Activated CD4-positive, alpha-beta T cell treated with anti-CD3 and anti-CD28 coated beads, Interleukin-2, amount 10 ng/mL, durations not matched to agents 7 days and 5 days (primary cell): Measurements from ENCODE around the gene U2AF1. TPM values are rescaled to one million over a fixed set of nuclear protein-coding genes. Genes with fewer than 3 reads are reported as not detected.
"Not testable (repeated sequence)": the region's sequence is repeated elsewhere in the genome, so short reads cannot be mapped to it uniquely, and the experiment has no call there.

Experiments
- CTCF ChIA-PET: fragments of 350-600 bp; sonication (Branson Sonifier 250); formaldehyde crosslinking; loops from one replicate; lab custom pipeline; 2021; ENCODE audit warnings: antibody characterized with exemption; lab: Charles Lee
- POLR2A ChIA-PET: fragments of 350-600 bp; sonication (Branson Sonifier 250); formaldehyde crosslinking; loops from one replicate; lab custom pipeline; 2021; ENCODE audit warnings: antibody characterized with exemption; lab: Charles Lee
- DNase-seq: peaks from one replicate; pipeline ENCODE4 v3.0.0-alpha.2; 2020
- H3K27ac Mint-ChIP-seq: one replicate; pipeline ENCODE4 v1.8.0; 2021; ENCODE audit warnings: mild to moderate bottlenecking, moderate library complexity, mixed read lengths
- H3K27me3 Mint-ChIP-seq: one replicate; pipeline ENCODE4 v1.8.0; 2021; ENCODE audit warnings: mixed read lengths
- H3K36me3 Mint-ChIP-seq: one replicate; pipeline ENCODE4 v1.8.0; 2021; ENCODE audit warnings: low read depth, mixed read lengths
- H3K4me1 Mint-ChIP-seq: one replicate; pipeline ENCODE4 v1.8.0; 2021; ENCODE audit warnings: mixed read lengths
- H3K4me3 Mint-ChIP-seq: one replicate; pipeline ENCODE4 v1.8.0; 2021; ENCODE audit warnings: mild to moderate bottlenecking, moderate library complexity, mixed read lengths
- H3K9me3 Mint-ChIP-seq: one replicate; pipeline ENCODE4 v1.8.0; 2021; ENCODE audit warnings: mixed read lengths
- total RNA-seq, 2 experiments: library from RNA; stranded (reverse); gene quantifications; one replicate each; pipeline ENCODE4 v1.2.3, GENCODE V29; 2021

The U2AF1 gene, protein sequence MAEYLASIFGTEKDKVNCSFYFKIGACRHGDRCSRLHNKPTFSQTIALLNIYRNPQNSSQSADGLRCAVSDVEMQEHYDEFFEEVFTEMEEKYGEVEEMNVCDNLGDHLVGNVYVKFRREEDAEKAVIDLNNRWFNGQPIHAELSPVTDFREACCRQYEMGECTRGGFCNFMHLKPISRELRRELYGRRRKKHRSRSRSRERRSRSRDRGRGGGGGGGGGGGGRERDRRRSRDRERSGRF
- 10 to 100 TPM in 1 of 2 experiments, 1 to 10 TPM in 1; 5.5 to 88.5 TPM for total RNA-seq

DNA sequence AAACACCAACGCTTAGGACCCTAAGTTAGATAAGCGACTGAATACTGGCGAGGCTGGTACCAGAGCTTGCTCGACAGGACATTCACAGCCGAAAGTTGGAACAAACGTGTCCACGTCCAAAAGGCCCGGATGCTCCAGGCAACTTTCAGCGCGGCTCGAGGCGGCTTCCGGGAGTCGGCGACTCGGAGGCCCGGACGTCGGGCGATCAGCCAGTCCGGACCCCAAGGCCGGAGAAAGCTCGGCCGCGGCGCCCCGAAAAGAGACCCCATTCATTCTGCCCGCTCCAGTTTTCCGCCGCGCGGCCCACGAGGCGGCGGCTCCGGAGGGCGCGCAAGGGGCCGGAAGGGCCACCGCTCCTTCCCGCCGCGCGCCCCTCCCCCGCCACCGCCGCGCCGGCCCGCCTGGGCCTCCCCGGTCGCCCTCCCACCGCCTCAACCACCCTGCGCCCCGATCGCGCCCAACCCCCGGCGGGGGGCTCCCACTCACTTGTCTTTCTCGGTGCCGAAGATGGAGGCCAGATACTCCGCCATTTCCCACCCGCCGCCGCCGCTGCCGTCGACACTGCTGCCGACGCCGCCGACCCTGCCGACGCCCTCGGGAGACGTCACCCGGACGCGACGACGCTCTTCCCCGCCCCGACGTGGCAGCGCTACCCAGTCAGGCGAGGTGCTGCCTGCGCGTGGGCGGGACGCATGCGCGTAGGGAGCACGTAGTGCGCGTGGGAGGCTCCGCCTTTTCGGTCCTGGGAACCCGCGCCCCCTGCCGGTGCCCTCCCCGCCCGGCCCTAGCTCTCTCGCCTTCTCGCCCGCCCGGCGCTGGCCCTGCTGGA, at the start of gene U2AF1:
Gene U2AF1 (minus strand): TSS at position 606 of the 829 bp plus-strand sequence. CDS start 76 bp downstream, at position 530.
- H3K27me3 Mint-ChIP-seq, DNase-seq, H3K36me3 Mint-ChIP-seq, H3K4me3 Mint-ChIP-seq, H3K9me3 Mint-ChIP-seq, H3K27ac Mint-ChIP-seq, POLR2A ChIA-PET, CTCF ChIA-PET, H3K4me1 Mint-ChIP-seq: not testable (repeated sequence)

DNA sequence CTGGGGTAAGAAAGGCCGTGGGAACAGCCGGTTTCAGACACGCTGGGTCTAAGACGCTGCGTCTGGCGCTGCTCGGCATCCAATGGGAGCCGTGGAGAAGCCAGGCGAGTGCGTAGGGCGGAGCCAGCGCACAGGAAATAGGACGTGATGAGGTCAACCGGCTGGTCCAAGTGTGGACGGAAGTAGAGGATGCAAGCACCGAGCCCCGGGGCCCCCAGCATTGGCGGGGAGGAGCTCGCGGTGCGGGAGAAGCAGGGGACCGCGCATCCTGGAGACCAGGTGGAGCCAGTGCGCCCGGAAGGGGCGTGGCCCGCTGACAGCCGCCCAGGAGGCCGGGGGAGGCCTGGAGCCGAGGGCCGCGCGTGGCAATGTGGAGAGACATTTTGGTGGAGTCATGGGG, 46.2 kb upstream of the U2AF1 start:
- H3K27ac Mint-ChIP-seq, H3K4me1 Mint-ChIP-seq, H3K27me3 Mint-ChIP-seq, POLR2A ChIA-PET, H3K4me3 Mint-ChIP-seq, H3K36me3 Mint-ChIP-seq, DNase-seq, H3K9me3 Mint-ChIP-seq, CTCF ChIA-PET: not testable (repeated sequence)

DNA sequence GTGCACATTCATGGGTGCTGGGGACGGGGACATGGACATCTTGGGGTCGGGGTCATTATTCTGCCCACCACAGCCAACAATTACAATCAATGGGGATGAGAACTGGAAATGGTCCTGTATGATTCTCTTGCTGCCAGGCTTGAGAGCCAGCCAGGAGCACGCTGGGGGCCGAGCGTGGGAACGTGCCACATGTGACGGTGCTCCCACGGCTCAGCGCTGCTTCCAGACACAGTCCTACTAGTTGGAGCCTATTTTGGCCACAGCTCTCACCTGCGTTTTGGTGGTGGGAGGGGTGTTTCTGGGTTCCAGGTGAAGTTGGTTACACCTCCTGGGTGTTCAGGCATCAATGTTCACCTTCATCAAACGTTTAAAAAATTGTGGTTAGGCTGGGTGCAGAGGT, 42.0 kb upstream of the U2AF1 start:
- H3K4me1 Mint-ChIP-seq, DNase-seq, POLR2A ChIA-PET, H3K4me3 Mint-ChIP-seq, H3K36me3 Mint-ChIP-seq, H3K27ac Mint-ChIP-seq, CTCF ChIA-PET, H3K9me3 Mint-ChIP-seq, H3K27me3 Mint-ChIP-seq: not testable (repeated sequence)

DNA sequence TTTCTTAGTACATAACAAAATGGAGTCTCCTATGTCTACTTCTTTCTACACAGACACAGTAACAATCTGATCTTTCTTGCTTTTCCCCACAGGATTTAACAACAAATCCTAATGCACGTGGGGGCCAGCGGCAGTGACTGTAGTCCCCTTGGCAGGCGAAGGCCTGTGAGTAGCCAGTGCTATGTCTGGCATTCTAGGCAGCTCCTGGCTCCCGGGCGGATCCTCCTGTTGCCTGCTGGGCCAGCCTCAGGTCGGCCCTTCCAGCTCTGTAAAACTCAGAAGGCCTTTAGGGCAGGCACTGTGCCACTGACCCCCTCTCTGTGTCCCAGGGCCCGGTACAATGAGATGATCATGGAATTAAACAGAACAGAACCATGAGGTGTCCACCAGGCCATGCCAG, 40.6 kb upstream of the U2AF1 start:
- H3K27me3 Mint-ChIP-seq, H3K36me3 Mint-ChIP-seq, H3K4me1 Mint-ChIP-seq, H3K27ac Mint-ChIP-seq, CTCF ChIA-PET, DNase-seq, H3K4me3 Mint-ChIP-seq, H3K9me3 Mint-ChIP-seq, POLR2A ChIA-PET: not testable (repeated sequence)

DNA sequence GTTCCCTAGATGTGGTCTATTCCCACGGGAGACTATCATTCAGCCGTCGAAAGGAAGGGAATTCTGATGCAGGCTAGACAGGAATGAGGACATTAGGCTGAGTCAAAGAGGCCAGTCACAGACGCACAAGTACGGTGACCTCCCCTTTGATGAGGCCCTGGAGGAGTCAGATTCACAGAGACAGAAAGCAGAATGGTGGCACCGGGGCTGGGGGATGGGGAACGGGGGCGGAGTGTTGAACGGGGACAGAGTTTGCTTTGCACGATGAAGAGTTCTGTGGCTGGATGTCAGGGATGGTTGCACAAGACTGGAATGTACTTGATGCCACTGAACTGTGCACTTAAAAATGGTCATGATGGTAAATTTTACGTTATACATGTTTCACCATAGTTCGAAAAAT, 39.3 kb upstream of the U2AF1 start:
- H3K4me1 Mint-ChIP-seq, H3K9me3 Mint-ChIP-seq, H3K4me3 Mint-ChIP-seq, H3K27ac Mint-ChIP-seq, H3K36me3 Mint-ChIP-seq, POLR2A ChIA-PET, H3K27me3 Mint-ChIP-seq, DNase-seq, CTCF ChIA-PET: not testable (repeated sequence)

DNA sequence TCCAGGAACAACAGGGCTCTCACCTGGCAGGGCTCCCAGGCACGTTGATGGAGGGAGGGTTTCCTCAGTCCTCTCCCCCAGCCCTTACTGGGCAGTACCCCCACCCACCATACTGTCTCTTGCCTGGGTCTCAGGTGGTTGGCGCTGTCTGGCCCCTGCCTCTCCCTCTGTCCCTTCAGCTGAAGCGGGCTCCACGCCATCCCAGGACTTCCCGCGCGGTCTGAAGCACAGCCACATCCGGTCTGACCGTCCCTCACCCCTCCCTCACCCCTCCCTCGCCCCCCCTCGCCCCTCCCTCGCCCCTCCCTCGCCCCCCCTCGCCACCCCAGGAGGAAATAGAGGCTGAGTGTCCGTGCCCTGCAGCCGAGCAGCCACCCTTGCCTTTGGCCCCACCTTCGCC, 34.0 kb upstream of the U2AF1 start:
- POLR2A ChIA-PET, H3K36me3 Mint-ChIP-seq, H3K4me3 Mint-ChIP-seq, CTCF ChIA-PET, H3K27ac Mint-ChIP-seq, DNase-seq, H3K9me3 Mint-ChIP-seq, H3K4me1 Mint-ChIP-seq, H3K27me3 Mint-ChIP-seq: not testable (repeated sequence)

DNA sequence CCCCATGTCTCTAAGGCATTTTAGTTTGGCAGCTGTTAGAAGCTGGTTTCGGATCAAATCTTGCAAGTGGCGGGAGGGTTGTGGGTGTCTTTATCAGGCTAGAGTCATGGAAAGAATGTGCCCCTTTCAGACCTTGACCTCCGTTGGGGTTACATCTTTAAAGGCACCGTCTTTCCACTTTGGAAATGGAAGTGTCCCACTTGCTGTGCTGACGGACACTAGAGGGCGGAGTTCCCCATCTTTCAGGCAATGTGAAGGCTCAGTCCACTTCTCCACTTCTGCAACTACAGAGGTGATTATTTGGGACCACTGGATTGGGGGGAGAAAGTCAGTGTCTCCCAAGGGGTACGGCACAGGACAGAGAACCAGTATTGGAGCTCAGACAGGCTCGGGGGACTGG, 31.6 kb upstream of the U2AF1 start:
- DNase-seq, CTCF ChIA-PET, POLR2A ChIA-PET, H3K4me3 Mint-ChIP-seq, H3K4me1 Mint-ChIP-seq, H3K27me3 Mint-ChIP-seq, H3K27ac Mint-ChIP-seq, H3K36me3 Mint-ChIP-seq, H3K9me3 Mint-ChIP-seq: not testable (repeated sequence)

DNA sequence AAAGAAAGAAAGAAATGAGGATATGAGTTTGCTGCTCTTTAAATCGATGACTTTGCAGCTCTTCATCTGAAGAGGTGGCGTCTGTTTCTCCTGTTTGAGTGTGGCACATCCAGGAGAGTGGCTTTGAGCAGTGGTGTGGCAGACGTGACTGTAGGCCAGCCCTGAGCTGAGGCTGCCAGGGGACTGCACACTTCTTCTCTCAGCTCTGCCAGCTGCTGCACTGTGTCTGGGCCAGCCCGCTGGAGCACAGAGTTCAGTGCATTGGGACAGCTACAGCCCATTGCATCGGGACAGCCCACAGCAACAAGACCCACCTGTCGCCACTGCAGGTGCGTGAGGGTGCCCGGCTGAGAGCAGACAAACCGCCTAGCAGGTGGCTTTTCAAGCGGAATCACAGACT, 27.1 kb upstream of the U2AF1 start:
- CTCF ChIA-PET, DNase-seq, H3K27me3 Mint-ChIP-seq, H3K4me3 Mint-ChIP-seq, POLR2A ChIA-PET, H3K4me1 Mint-ChIP-seq, H3K9me3 Mint-ChIP-seq, H3K36me3 Mint-ChIP-seq, H3K27ac Mint-ChIP-seq: not testable (repeated sequence)

DNA sequence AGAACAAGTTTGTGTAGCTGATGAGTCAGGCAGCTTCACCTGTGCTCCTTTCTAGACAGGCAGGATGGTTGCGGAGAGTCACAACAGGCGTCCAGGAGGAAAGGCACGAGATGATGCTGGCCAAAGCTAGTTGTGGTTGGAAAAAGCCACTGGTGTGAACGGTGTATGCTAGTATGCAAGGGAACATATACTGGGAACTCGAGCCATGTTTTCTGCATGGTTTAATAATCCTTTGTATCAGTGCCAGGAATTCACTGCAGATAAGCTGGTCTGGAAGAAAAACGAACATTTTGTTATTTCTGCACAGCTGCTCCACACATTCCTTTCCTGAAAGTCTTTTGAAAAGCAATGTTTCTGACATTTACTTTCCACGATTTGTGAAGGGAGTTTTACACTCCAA, 22.7 kb upstream of the U2AF1 start:
- H3K27me3 Mint-ChIP-seq, H3K36me3 Mint-ChIP-seq, H3K27ac Mint-ChIP-seq, DNase-seq, H3K4me1 Mint-ChIP-seq, H3K4me3 Mint-ChIP-seq, CTCF ChIA-PET, POLR2A ChIA-PET, H3K9me3 Mint-ChIP-seq: not testable (repeated sequence)

DNA sequence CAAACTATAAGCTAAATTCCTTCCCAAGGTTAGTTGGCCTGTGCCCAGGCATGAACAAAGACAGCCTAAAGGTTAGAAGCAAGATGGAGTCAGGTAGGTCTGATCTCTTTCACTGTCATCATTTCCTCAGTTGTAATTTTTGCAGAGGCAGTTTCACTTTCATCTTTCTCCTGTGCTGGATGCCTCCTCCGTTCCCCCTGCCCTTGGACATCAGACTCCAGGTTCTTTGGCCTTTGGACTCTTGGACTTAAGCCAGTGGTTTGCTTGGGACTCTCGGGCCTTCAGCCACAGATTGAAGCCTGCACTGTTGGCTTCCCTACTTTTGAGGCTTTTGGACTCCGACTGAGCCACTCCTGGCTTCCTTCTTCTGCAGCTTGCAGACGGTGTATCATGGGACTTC, 8.6 kb upstream of the U2AF1 start:
- H3K4me3 Mint-ChIP-seq, H3K27me3 Mint-ChIP-seq, H3K27ac Mint-ChIP-seq, H3K4me1 Mint-ChIP-seq, POLR2A ChIA-PET, H3K36me3 Mint-ChIP-seq, DNase-seq, CTCF ChIA-PET, H3K9me3 Mint-ChIP-seq: not testable (repeated sequence)

DNA sequence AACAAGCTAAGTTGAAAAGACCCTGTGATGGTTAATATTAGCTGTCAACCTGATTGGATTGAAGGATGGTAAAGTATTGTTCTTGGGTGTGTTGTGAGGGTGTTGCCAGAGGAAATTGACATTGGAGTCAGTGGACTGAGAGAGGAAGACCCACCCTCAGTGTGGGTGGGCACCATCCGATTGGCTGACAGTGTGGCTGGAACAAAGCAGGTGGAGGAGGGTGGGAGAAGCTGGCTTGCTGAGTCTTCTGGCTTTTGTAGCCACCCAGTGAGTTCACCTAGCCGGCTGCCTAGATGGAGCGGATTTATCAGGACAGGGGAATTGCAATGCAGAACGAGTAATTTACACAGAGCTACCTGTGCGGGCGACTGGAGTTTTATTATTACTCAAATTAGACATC, 7.1 kb upstream of the U2AF1 start:
- H3K4me1 Mint-ChIP-seq, H3K9me3 Mint-ChIP-seq, H3K36me3 Mint-ChIP-seq, CTCF ChIA-PET, H3K27ac Mint-ChIP-seq, H3K27me3 Mint-ChIP-seq, POLR2A ChIA-PET, H3K4me3 Mint-ChIP-seq, DNase-seq: not testable (repeated sequence)

DNA sequence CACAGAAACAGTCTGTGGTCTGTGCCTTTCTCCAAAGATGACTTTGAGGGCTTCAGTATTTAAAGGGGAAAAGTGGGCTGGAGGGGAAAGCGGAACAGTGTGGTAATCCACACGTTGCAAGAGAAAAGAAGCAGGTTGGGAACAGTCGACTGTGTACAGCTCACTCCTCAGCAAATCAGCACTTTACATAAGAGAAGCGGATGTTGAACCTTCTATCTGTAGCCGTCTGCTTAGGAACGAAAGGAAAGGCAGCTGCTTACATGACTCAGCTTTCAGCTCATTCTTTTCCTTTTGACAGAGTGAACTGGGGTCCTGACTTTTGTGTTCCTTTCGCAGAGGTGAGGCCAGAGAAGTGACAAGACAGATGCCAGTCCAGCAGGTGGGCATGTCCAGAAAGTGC, 1.6 kb upstream of the U2AF1 start:
- H3K9me3 Mint-ChIP-seq, H3K4me1 Mint-ChIP-seq, CTCF ChIA-PET, DNase-seq, H3K4me3 Mint-ChIP-seq, POLR2A ChIA-PET, H3K36me3 Mint-ChIP-seq, H3K27ac Mint-ChIP-seq, H3K27me3 Mint-ChIP-seq: not testable (repeated sequence)

DNA sequence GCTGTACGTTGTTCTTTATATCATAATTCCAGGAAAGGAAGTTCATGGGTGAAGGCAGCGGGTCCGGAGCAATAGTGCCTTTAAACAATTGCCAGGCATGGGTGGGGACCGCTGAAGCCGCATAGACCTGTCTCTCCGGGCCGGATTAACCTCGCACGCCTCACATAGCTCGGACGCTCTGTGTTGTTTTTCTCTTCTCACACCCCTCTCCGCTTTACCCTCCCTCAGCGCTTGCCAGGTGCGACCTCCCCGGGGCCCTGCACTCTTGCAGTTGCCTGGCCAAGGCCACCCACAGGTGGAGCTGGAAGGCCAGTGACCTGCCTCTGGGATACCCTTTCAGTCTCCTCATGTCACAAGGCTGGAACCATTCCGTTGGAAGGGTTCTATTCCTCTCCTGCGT, 807 bp upstream of the U2AF1 start:
- H3K27me3 Mint-ChIP-seq, H3K9me3 Mint-ChIP-seq, POLR2A ChIA-PET, H3K4me3 Mint-ChIP-seq, DNase-seq, H3K27ac Mint-ChIP-seq, H3K4me1 Mint-ChIP-seq, CTCF ChIA-PET, H3K36me3 Mint-ChIP-seq: not testable (repeated sequence)

DNA sequence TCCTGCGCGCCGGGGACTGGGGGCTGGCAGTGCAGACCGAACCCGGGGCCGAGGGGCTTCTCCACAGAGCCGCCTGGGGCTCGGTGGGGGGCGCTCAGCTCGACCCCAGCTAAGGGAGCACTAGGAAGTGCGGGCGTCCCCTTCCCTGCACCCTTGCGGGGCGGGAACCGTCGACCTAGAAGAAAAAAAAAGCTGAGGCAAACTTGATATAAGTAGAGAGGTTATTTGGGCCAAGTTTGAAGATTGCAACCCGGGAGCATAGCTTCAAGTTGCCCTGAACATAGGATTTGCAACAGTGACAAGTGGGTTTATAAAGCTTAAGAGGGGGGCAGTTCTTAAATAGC, 396 bp upstream of the U2AF1 start:
- H3K4me1 Mint-ChIP-seq, DNase-seq, H3K27ac Mint-ChIP-seq, H3K27me3 Mint-ChIP-seq, H3K36me3 Mint-ChIP-seq, H3K9me3 Mint-ChIP-seq, CTCF ChIA-PET, H3K4me3 Mint-ChIP-seq, POLR2A ChIA-PET: not testable (repeated sequence)
